ENCODE results near the gene CA12. TPM values are rescaled to one million over a fixed set of nuclear protein-coding genes. Genes with fewer than 3 reads are reported as not detected.
A peak's percentile ranks its signal among the peaks of the same experiment; 100 is the strongest.
"Not testable (repeated sequence)": the region's sequence is repeated elsewhere in the genome, so short reads cannot be mapped to it uniquely, and the experiment has no call there.

CA12 gene
- under 0.01 TPM for total RNA-seq

- peak in 1 of 3 donors; percentile 26 for DNase-seq (ENCODE audit: low read depth in 2 of 3, low spot score in 2 of 3)
These were observed at the start of gene CA12 for GRCh38 chr15:63381301-63382204. Gene CA12 (minus strand): TSS chr15:63381846. CDS start chr15:63381720, 126 bp downstream.

GRCh38 chr15:63430766-63431451, 49.3 kb upstream of the CA12 start:
- DNase-seq (ENCODE audit: low read depth in 2 of 3, low spot score in 2 of 3) = no peak

- DNase-seq (ENCODE audit: low read depth in 2 of 3, low spot score in 2 of 3) = no peak
These were observed 44.9 kb upstream of the CA12 start for GRCh38 chr15:63426552-63426951.

- no peak for DNase-seq (ENCODE audit: low read depth in 2 of 3, low spot score in 2 of 3)
These were observed 43.9 kb upstream of the CA12 start for GRCh38 chr15:63425426-63425985.

GRCh38 chr15:63422891-63423590, 41.4 kb upstream of the CA12 start:
- no peak for DNase-seq (ENCODE audit: low read depth in 2 of 3, low spot score in 2 of 3)

GRCh38 chr15:63421433-63421832, 39.8 kb upstream of the CA12 start:
- no peak for DNase-seq (ENCODE audit: low read depth in 2 of 3, low spot score in 2 of 3)

- DNase-seq (ENCODE audit: low read depth in 2 of 3, low spot score in 2 of 3) = peak in 1 of 3 donors; percentile 62
These were observed 38.7 kb upstream of the CA12 start for GRCh38 chr15:63420333-63420747.

- no peak for DNase-seq (ENCODE audit: low read depth in 2 of 3, low spot score in 2 of 3)
These were observed 37.2 kb upstream of the CA12 start for GRCh38 chr15:63418811-63419210.

- no peak for DNase-seq (ENCODE audit: low read depth in 2 of 3, low spot score in 2 of 3)
These were observed 36.1 kb upstream of the CA12 start for GRCh38 chr15:63417721-63418120.

GRCh38 chr15:63417274-63417673, 35.6 kb upstream of the CA12 start:
- not testable (repeated sequence) for DNase-seq (ENCODE audit: low read depth in 2 of 3, low spot score in 2 of 3)

GRCh38 chr15:63414474-63415120, 33.0 kb upstream of the CA12 start:
- no peak for DNase-seq (ENCODE audit: low read depth in 2 of 3, low spot score in 2 of 3)

GRCh38 chr15:63412551-63412950, 30.9 kb upstream of the CA12 start:
- DNase-seq (ENCODE audit: low read depth in 2 of 3, low spot score in 2 of 3) = no peak

GRCh38 chr15:63411866-63412265, 30.2 kb upstream of the CA12 start:
- DNase-seq (ENCODE audit: low read depth in 2 of 3, low spot score in 2 of 3) = no peak

GRCh38 chr15:63409179-63409578, 27.5 kb upstream of the CA12 start:
- DNase-seq (ENCODE audit: low read depth in 2 of 3, low spot score in 2 of 3) = no peak

- DNase-seq (ENCODE audit: low read depth in 2 of 3, low spot score in 2 of 3) = no peak
These were observed 26.9 kb upstream of the CA12 start for GRCh38 chr15:63408524-63408923.

GRCh38 chr15:63407612-63408011, 26.0 kb upstream of the CA12 start:
- no peak for DNase-seq (ENCODE audit: low read depth in 2 of 3, low spot score in 2 of 3)

GRCh38 chr15:63405683-63406390, 24.2 kb upstream of the CA12 start:
- DNase-seq (ENCODE audit: low read depth in 2 of 3, low spot score in 2 of 3) = peak in 1 of 3 donors; percentile 71

GRCh38 chr15:63405159-63405558, 23.5 kb upstream of the CA12 start:
- DNase-seq (ENCODE audit: low read depth in 2 of 3, low spot score in 2 of 3) = no peak

- DNase-seq (ENCODE audit: low read depth in 2 of 3, low spot score in 2 of 3) = no peak
These were observed 21.8 kb upstream of the CA12 start for GRCh38 chr15:63403254-63403945.
